ENCODE data around the gene CAMLG.
A peak's percentile ranks its signal among the peaks of the same experiment; 100 is the strongest.
"Not testable (repeated sequence)": the region's sequence is repeated elsewhere in the genome, so short reads cannot be mapped to it uniquely, and the experiment has no call there.

Gene CAMLG

GRCh38 chr5:134758176-134758503 is 19.8 kb downstream of the CAMLG start:
- TF ChIP-seq CTCF (IDR thresholded peaks at IDR 0.05; ENCODE audit: low read depth, low read length, missing control alignments) = no peak
- no peak for DNase-seq (ENCODE audit: low read depth)

GRCh38 chr5:134758504-134759341 is 20.4 kb downstream of the CAMLG start, which contains the start of gene DDX46:
TSS of gene DDX46 (plus strand) at chr5:134758779. CDS start at chr5:134758939, 160 bp downstream.
- peak; percentile 76 for TF ChIP-seq CTCF (IDR thresholded peaks at IDR 0.05; ENCODE audit: low read depth, low read length, missing control alignments)
- peak; percentile 75 for DNase-seq (ENCODE audit: low read depth)

More at GRCh38 chr5:134758176-134758503, 19.8 kb downstream of the CAMLG start:
- peak overlapping the region; percentile 82 for H3K4me3 ChIP-seq (ENCODE audit: low read depth, low read length)

GRCh38 chr5:134767528-134768291 is 29.4 kb downstream of the CAMLG start:
- DNase-seq (ENCODE audit: low read depth); H3K4me3 ChIP-seq (ENCODE audit: low read depth, low read length): not testable (repeated sequence)

More at GRCh38 chr5:134758504-134759341, 20.4 kb downstream of the CAMLG start, which contains the start of gene DDX46:
- H3K4me3 ChIP-seq (ENCODE audit: low read depth, low read length) = peak within 1 kb of the TSS; percentile 82

- TF ChIP-seq CTCF (IDR thresholded peaks at IDR 0.05; ENCODE audit: low read depth, low read length, missing control alignments) = no peak
- H3K4me3 ChIP-seq (ENCODE audit: low read depth, low read length) = no peak overlapping the region
- DNase-seq (ENCODE audit: low read depth) = no peak
These were observed 30.9 kb downstream of the CAMLG start for GRCh38 chr5:134769206-134769605.

- no peak for TF ChIP-seq CTCF (IDR thresholded peaks at IDR 0.05; ENCODE audit: low read depth, low read length, missing control alignments)
- no peak for DNase-seq (ENCODE audit: low read depth)
- H3K4me3 ChIP-seq (ENCODE audit: low read depth, low read length) = no peak overlapping the region
These were observed 34.2 kb downstream of the CAMLG start for GRCh38 chr5:134772461-134773125.

- H3K4me3 ChIP-seq (ENCODE audit: low read depth, low read length) = no peak overlapping the region
- DNase-seq (ENCODE audit: low read depth) = no peak
- no peak for TF ChIP-seq CTCF (IDR thresholded peaks at IDR 0.05; ENCODE audit: low read depth, low read length, missing control alignments)
These were observed 39.0 kb downstream of the CAMLG start for GRCh38 chr5:134777366-134777765.

Measured in GM12864 (cell line).